IMR-90 (cell line): ENCODE measurements around the gene TTLL11.
"Not testable (repeated sequence)": the region's sequence is repeated elsewhere in the genome, so short reads cannot be mapped to it uniquely, and the experiment has no call there.

Experiments used
- BHLHE40 ChIP-seq: fragments of 150-350 bp; IDR thresholded peaks from 2 replicates; pipeline ENCODE4 v1.6.1; 2016; ENCODE audit warnings: mild to moderate bottlenecking, low read depth, low read length
- CEBPB ChIP-seq: IDR thresholded peaks from 2 replicates; pipeline ENCODE4 v1.6.1; 2012; ENCODE audit warnings: low read depth, low read length, improper control_type of control experiment
- MAFK ChIP-seq: IDR thresholded peaks from 2 replicates; pipeline ENCODE4 v1.6.1; 2012; ENCODE audit warnings: low read depth, low read length, improper control_type of control experiment
- MAZ ChIP-seq: IDR thresholded peaks from 2 replicates; pipeline ENCODE4 v1.6.1; 2012; ENCODE audit warnings: low read depth, mild to moderate bottlenecking, low read length, improper control_type of control experiment, moderate library complexity, borderline replicate concordance
- MXI1 ChIP-seq: IDR thresholded peaks from 2 replicates; pipeline ENCODE4 v1.6.1; 2012; ENCODE audit warnings: low read depth, mild to moderate bottlenecking, low read length, moderate library complexity, borderline replicate concordance
- POLR2A ChIP-seq: IDR thresholded peaks from 2 replicates; pipeline ENCODE4 v1.6.1; 2012; ENCODE audit warnings: mild to moderate bottlenecking, low read depth, low read length
- RAD21 ChIP-seq: IDR thresholded peaks from 2 replicates; pipeline ENCODE4 v1.6.1; 2012; ENCODE audit warnings: low read length, improper control_type of control experiment
- RFX5 ChIP-seq: IDR thresholded peaks from 2 replicates; pipeline ENCODE4 v1.8.0; 2012; ENCODE audit warnings: low read depth, mild to moderate bottlenecking, low read length, moderate library complexity
- SMC3 ChIP-seq: fragments of 150-350 bp; IDR thresholded peaks from 2 replicates; pipeline ENCODE4 v1.6.1; 2016; ENCODE audit warnings: low read depth, mild to moderate bottlenecking, antibody characterized with exemption, low read length, moderate library complexity
- TF ChIP-seq, protein P1 (sequence below): conservative IDR thresholded peaks from 2 replicates; pipeline ENCODE4 v1.5.1; 2012; ENCODE audit warnings: mild to moderate bottlenecking, low read depth, low read length, improper control_type of control experiment
- TF ChIP-seq, protein P2 (sequence below): fragments of 150-350 bp; IDR thresholded peaks from 2 replicates; pipeline ENCODE4 v1.6.1; 2017; ENCODE audit warnings: mild to moderate bottlenecking, antibody characterized with exemption, low read length, low read depth

DNA sequence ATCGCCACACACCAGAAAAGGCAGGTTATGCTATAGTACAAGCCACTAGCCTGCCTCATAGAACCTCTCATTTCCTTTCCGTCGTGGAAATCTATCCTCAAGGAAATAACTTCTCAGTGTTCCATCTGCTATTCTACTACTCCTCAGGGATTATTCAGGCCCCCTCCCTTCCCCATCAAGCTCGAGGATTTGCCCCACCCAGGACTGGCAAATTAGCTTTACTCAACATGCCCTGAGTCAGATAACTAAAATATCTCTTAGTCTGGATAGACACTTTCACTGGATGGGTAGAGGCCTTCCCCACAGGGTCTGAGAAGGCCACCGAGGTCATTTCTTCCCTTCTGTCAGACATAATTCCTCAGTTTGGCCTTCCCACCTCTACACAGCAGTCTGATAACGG is 298.8 kb downstream of the TTLL11 start:
- TF ChIP-seq, protein P1, sequence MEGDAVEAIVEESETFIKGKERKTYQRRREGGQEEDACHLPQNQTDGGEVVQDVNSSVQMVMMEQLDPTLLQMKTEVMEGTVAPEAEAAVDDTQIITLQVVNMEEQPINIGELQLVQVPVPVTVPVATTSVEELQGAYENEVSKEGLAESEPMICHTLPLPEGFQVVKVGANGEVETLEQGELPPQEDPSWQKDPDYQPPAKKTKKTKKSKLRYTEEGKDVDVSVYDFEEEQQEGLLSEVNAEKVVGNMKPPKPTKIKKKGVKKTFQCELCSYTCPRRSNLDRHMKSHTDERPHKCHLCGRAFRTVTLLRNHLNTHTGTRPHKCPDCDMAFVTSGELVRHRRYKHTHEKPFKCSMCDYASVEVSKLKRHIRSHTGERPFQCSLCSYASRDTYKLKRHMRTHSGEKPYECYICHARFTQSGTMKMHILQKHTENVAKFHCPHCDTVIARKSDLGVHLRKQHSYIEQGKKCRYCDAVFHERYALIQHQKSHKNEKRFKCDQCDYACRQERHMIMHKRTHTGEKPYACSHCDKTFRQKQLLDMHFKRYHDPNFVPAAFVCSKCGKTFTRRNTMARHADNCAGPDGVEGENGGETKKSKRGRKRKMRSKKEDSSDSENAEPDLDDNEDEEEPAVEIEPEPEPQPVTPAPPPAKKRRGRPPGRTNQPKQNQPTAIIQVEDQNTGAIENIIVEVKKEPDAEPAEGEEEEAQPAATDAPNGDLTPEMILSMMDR: not testable (repeated sequence)
- not testable (repeated sequence) for TF ChIP-seq POLR2A, MXI1, SMC3, BHLHE40, RAD21, MAZ, CEBPB, RFX5, MAFK
- TF ChIP-seq, protein P2, sequence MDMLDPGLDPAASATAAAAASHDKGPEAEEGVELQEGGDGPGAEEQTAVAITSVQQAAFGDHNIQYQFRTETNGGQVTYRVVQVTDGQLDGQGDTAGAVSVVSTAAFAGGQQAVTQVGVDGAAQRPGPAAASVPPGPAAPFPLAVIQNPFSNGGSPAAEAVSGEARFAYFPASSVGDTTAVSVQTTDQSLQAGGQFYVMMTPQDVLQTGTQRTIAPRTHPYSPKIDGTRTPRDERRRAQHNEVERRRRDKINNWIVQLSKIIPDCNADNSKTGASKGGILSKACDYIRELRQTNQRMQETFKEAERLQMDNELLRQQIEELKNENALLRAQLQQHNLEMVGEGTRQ: not testable (repeated sequence)
